ENCODE results near the gene UTP25.

DNA sequence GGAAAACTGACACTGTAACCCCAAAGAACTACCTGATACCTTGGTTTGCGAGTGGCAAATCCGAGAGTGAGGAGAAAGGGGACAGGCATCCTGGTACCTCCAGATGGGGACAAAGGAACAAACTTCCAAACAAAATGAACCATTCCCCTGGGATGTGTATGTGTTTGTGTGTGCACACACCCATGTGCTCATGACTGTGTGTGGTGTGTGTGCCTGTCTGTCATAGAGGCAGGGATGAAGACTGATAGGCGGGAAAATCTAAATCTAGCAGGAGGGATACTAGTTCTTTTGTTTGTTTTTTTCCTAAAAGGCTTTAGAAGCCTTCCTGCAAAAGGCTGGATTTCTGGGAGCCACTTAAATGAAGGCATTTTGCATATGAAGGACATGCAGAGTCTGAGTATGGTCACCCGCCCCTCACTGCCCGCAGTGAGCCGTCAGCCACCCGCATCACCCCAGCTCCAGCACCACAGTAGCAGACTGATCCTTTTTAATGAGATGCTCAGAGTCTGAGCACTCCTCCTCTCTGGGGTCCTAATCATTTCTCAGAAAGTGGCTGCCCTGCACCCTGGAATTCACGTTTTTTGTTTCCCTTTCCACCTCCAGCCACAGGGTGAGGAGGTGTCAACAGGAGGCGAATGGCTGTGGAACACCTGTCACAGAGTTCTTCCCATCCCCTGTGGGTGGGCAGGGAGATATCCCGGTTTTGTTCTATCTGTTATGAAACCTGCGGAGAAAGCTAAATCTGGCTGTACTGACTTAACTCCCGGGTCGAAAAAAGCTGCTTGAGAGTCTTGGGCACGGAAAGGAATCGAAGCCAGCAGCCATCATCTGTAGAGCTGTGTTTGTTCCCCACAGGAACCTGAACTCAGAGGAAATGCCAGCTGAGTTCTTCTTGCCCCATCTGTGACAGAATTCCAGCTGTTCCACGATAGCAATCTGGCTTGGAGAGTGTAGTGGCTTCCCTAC is 34.9 kb downstream of the UTP25 start:
- TF ChIP-seq, protein P1, sequence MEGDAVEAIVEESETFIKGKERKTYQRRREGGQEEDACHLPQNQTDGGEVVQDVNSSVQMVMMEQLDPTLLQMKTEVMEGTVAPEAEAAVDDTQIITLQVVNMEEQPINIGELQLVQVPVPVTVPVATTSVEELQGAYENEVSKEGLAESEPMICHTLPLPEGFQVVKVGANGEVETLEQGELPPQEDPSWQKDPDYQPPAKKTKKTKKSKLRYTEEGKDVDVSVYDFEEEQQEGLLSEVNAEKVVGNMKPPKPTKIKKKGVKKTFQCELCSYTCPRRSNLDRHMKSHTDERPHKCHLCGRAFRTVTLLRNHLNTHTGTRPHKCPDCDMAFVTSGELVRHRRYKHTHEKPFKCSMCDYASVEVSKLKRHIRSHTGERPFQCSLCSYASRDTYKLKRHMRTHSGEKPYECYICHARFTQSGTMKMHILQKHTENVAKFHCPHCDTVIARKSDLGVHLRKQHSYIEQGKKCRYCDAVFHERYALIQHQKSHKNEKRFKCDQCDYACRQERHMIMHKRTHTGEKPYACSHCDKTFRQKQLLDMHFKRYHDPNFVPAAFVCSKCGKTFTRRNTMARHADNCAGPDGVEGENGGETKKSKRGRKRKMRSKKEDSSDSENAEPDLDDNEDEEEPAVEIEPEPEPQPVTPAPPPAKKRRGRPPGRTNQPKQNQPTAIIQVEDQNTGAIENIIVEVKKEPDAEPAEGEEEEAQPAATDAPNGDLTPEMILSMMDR (optimal IDR thresholded peaks at IDR 0.05 in 1 of 3, IDR thresholded peaks at IDR 0.05 in 1 of 3, conservative IDR thresholded peaks at IDR 0.05 in 1 of 3; ENCODE audit: extremely low read depth in 1 of 3, insufficient read depth in 2 of 3, low read length in 3 of 3): peak in 1 of 3 experiments; percentile 12
- no peak for TF ChIP-seq EZH2 (IDR thresholded peaks at IDR 0.05; ENCODE audit: low read length)
